ENCODE results near the gene SRGAP2C. TPM values are rescaled to one million over a fixed set of nuclear protein-coding genes. Genes with fewer than 3 reads are reported as not detected.
A peak's percentile ranks its signal among the peaks of the same experiment; 100 is the strongest.
"Not testable (repeated sequence)": the region's sequence is repeated elsewhere in the genome, so short reads cannot be mapped to it uniquely, and the experiment has no call there.

Gene SRGAP2C
- total RNA-seq, 2 experiments from 2014 or later, result 27.4 to 29.6 TPM

- H3K4me1 Mint-ChIP-seq; H3K4me3 Mint-ChIP-seq; H3K27me3 Mint-ChIP-seq; CTCF ChIA-PET; DNase-seq; POLR2A ChIA-PET; H3K27ac Mint-ChIP-seq; H3K9me3 Mint-ChIP-seq; H3K36me3 Mint-ChIP-seq (ENCODE audit: low read depth): not testable (repeated sequence)
Observed at GRCh38 chr1:121385563-121386288, 201.0 kb downstream of the SRGAP2C start.

- H3K4me1 Mint-ChIP-seq, CTCF ChIA-PET, DNase-seq: not testable (repeated sequence)
Observed at GRCh38 chr1:121386319-121386948, 201.7 kb downstream of the SRGAP2C start.

GRCh38 chr1:121389895-121390560 lies 205.3 kb downstream of the SRGAP2C start:
- H3K4me3 Mint-ChIP-seq; DNase-seq; H3K27ac Mint-ChIP-seq; H3K36me3 Mint-ChIP-seq (ENCODE audit: low read depth); H3K4me1 Mint-ChIP-seq; POLR2A ChIA-PET; H3K9me3 Mint-ChIP-seq; H3K27me3 Mint-ChIP-seq; CTCF ChIA-PET: not testable (repeated sequence)

More at GRCh38 chr1:121386319-121386948, 201.7 kb downstream of the SRGAP2C start:
- H3K27me3 Mint-ChIP-seq; POLR2A ChIA-PET; H3K4me3 Mint-ChIP-seq; H3K27ac Mint-ChIP-seq; H3K36me3 Mint-ChIP-seq (ENCODE audit: low read depth); H3K9me3 Mint-ChIP-seq: not testable (repeated sequence)

GRCh38 chr1:121392130-121392529 lies 207.4 kb downstream of the SRGAP2C start:
- POLR2A ChIA-PET, DNase-seq, H3K27me3 Mint-ChIP-seq: not testable (repeated sequence)

GRCh38 chr1:121395718-121396201 lies 211.0 kb downstream of the SRGAP2C start:
- DNase-seq, CTCF ChIA-PET, H3K9me3 Mint-ChIP-seq, POLR2A ChIA-PET: not testable (repeated sequence)
- peaks cover 16% of the 10 kb centered on the region for H3K27me3 Mint-ChIP-seq
- peaks cover 14% of the 10 kb centered on the region for H3K4me1 Mint-ChIP-seq
- peak overlapping the region; percentile 61 for H3K4me3 Mint-ChIP-seq
- H3K27ac Mint-ChIP-seq, result peak overlapping the region; percentile 41
- H3K36me3 Mint-ChIP-seq (ENCODE audit: low read depth), result peaks cover 13% of the 10 kb centered on the region

More at GRCh38 chr1:121392130-121392529, 207.4 kb downstream of the SRGAP2C start:
- H3K27ac Mint-ChIP-seq; H3K4me1 Mint-ChIP-seq; H3K4me3 Mint-ChIP-seq; H3K9me3 Mint-ChIP-seq; H3K36me3 Mint-ChIP-seq (ENCODE audit: low read depth); CTCF ChIA-PET: not testable (repeated sequence)

- CTCF ChIA-PET, POLR2A ChIA-PET: not testable (repeated sequence)
- Mint-ChIP-seq H3K36me3 (ENCODE audit: low read depth) (peaks cover 19% of the 10 kb centered on the region), H3K9me3 (peaks cover 16% of the 10 kb centered on the region), H3K4me1 (peaks cover 21% of the 10 kb centered on the region), H3K27ac (peak overlapping the region; percentile 74), H3K4me3 (peak overlapping the region; percentile 81), H3K27me3 (peaks cover 21% of the 10 kb centered on the region)
- DNase-seq, result peak; percentile 14
Observed at GRCh38 chr1:121396335-121397081, 211.7 kb downstream of the SRGAP2C start.

GRCh38 chr1:121397101-121397500 lies 212.3 kb downstream of the SRGAP2C start:
- H3K4me1 Mint-ChIP-seq, result peaks cover 26% of the 10 kb centered on the region
- H3K27me3 Mint-ChIP-seq, result peaks cover 21% of the 10 kb centered on the region
- H3K27ac Mint-ChIP-seq, DNase-seq, CTCF ChIA-PET, POLR2A ChIA-PET: not testable (repeated sequence)
- peaks cover 22% of the 10 kb centered on the region for H3K36me3 Mint-ChIP-seq (ENCODE audit: low read depth)
- H3K9me3 Mint-ChIP-seq, result peaks cover 16% of the 10 kb centered on the region
- peak overlapping the region; percentile 81 for H3K4me3 Mint-ChIP-seq

- peaks cover 22% of the 10 kb centered on the region for H3K36me3 Mint-ChIP-seq (ENCODE audit: low read depth)
- CTCF ChIA-PET, DNase-seq, H3K27ac Mint-ChIP-seq, POLR2A ChIA-PET, H3K4me3 Mint-ChIP-seq: not testable (repeated sequence)
- H3K27me3 Mint-ChIP-seq, result peaks cover 21% of the 10 kb centered on the region
- H3K9me3 Mint-ChIP-seq, result peaks cover 16% of the 10 kb centered on the region
- H3K4me1 Mint-ChIP-seq, result peaks cover 27% of the 10 kb centered on the region
Observed at GRCh38 chr1:121399193-121399592, 214.4 kb downstream of the SRGAP2C start.

GRCh38 chr1:121400108-121400507 lies 215.3 kb downstream of the SRGAP2C start:
- peaks cover 21% of the 10 kb centered on the region for H3K27me3 Mint-ChIP-seq
- CTCF ChIA-PET, POLR2A ChIA-PET, DNase-seq, H3K4me3 Mint-ChIP-seq: not testable (repeated sequence)
- peak overlapping the region; percentile 3 for H3K27ac Mint-ChIP-seq
- H3K36me3 Mint-ChIP-seq (ENCODE audit: low read depth), result peaks cover 22% of the 10 kb centered on the region
- H3K4me1 Mint-ChIP-seq, result peaks cover 27% of the 10 kb centered on the region
- peaks cover 16% of the 10 kb centered on the region for H3K9me3 Mint-ChIP-seq

- CTCF ChIA-PET, POLR2A ChIA-PET, DNase-seq: not testable (repeated sequence)
- H3K4me3 Mint-ChIP-seq, result peak overlapping the region; percentile 69
- H3K36me3 Mint-ChIP-seq (ENCODE audit: low read depth), result peaks cover 22% of the 10 kb centered on the region
- H3K4me1 Mint-ChIP-seq, result peaks cover 24% of the 10 kb centered on the region
- H3K27ac Mint-ChIP-seq, result peak overlapping the region; percentile 79
- peaks cover 16% of the 10 kb centered on the region for H3K9me3 Mint-ChIP-seq
- peaks cover 18% of the 10 kb centered on the region for H3K27me3 Mint-ChIP-seq
Observed at GRCh38 chr1:121400541-121401310, 216.0 kb downstream of the SRGAP2C start.

- Mint-ChIP-seq H3K27ac (peak overlapping the region; percentile 79), H3K36me3 (ENCODE audit: low read depth) (peaks cover 22% of the 10 kb centered on the region), H3K27me3 (peaks cover 19% of the 10 kb centered on the region), H3K4me3 (peak overlapping the region; percentile 69), H3K9me3 (peaks cover 16% of the 10 kb centered on the region), H3K4me1 (peaks cover 24% of the 10 kb centered on the region)
- POLR2A ChIA-PET, CTCF ChIA-PET: not testable (repeated sequence)
- peak; percentile 12 for DNase-seq
Observed at GRCh38 chr1:121401375-121401955, 216.7 kb downstream of the SRGAP2C start.

- H3K4me3 Mint-ChIP-seq, H3K27ac Mint-ChIP-seq, CTCF ChIA-PET, DNase-seq, POLR2A ChIA-PET: not testable (repeated sequence)
- Mint-ChIP-seq H3K9me3 (peaks cover 16% of the 10 kb centered on the region), H3K27me3 (peaks cover 16% of the 10 kb centered on the region), H3K4me1 (peaks cover 22% of the 10 kb centered on the region), H3K36me3 (ENCODE audit: low read depth) (peaks cover 20% of the 10 kb centered on the region)
Observed at GRCh38 chr1:121403254-121403653, 218.5 kb downstream of the SRGAP2C start.
